ENCODE results near the gene PIK3CD.
A peak's percentile ranks its signal among the peaks of the same experiment; 100 is the strongest.

The PIK3CD gene

DNA sequence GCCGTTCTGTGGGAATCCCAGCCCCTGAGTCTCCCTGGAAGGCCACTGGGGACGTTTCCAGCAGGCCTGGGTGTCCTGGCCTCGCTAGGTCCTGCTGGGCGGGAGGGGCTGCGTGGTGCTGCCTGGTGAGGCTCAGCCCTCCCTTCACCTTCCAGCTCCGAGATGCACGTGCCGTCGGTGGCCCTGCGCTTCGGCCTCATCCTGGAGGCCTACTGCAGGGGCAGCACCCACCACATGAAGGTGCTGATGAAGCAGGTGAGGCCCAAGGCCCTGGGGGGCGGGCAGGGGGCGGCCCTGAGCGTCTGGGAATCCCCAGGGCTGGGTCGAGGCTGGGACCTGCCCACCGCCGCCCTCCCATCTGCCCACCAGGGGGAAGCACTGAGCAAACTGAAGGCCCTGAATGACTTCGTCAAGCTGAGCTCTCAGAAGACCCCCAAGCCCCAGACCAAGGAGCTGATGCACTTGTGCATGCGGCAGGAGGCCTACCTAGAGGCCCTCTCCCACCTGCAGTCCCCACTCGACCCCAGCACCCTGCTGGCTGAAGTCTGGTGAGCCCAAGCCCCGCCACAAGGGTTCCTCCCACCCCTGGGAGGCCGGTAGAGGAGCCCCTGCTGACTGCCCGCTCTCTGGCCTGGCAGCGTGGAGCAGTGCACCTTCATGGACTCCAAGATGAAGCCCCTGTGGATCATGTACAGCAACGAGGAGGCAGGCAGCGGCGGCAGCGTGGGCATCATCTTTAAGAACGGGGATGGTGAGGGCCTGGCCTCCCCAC, 70.3 kb downstream of the PIK3CD start:
- peak; percentile 70 for DNase-seq

DNA sequence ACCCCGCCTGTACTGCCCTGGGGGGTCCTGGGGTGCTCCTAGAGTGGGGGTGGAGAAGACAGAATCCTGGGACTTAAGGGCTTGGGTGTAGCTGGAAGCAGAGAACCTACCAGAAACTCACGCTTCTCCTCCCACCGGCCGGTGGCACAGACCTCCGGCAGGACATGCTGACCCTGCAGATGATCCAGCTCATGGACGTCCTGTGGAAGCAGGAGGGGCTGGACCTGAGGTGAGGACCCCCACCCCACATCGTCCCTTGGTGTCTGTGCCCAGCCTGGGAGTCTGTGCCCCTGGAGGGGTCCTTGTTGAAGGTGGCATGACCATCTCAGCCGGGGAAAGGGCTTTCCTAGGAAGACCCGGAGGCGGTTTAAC, 70.8 kb downstream of the PIK3CD start:
- DNase-seq, result no peak

DNA sequence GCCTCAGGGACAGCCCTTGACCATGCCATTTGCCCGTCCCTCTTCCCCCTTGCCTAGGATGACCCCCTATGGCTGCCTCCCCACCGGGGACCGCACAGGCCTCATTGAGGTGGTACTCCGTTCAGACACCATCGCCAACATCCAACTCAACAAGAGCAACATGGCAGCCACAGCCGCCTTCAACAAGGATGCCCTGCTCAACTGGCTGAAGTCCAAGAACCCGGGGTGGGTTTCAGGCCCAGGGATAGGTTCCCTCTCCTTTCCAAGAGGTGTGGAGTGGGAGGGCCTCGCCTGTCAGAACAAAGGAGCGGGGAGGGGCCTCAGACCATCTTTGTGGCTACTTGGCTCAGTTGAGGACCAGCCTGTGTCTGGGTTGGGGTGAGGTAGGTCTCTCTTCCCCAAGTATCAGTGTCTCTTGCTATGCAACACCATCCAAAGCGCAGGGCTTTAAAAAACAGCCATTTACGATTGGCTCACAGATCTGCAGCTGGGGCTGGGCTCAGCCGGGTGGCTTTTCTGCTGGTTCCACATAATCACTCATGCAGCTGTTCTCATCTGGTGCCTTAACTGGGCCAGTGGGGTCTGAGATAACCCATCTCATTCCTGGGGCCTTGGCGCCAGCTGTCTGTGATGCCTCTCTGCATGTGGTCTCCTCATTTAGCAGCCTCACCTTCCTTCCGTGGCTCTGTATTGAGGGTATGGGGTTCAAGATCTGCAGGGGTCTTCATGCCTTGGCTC, 71.7 kb downstream of the PIK3CD start:
- DNase-seq, result no peak

DNA sequence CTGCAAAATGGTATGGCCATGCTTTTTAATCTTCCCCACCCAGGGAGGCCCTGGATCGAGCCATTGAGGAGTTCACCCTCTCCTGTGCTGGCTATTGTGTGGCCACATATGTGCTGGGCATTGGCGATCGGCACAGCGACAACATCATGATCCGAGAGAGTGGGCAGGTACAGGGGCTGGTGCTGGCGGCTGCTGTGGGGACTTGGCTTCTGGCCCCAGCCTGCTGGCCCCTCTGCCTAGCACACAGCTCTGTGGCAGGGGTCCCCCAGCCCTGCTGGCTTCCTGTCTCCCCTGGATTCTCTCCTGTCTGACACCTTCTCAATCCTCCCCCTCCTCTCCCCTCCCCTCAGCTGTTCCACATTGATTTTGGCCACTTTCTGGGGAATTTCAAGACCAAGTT, 72.4 kb downstream of the PIK3CD start:
- DNase-seq, result no peak

DNA sequence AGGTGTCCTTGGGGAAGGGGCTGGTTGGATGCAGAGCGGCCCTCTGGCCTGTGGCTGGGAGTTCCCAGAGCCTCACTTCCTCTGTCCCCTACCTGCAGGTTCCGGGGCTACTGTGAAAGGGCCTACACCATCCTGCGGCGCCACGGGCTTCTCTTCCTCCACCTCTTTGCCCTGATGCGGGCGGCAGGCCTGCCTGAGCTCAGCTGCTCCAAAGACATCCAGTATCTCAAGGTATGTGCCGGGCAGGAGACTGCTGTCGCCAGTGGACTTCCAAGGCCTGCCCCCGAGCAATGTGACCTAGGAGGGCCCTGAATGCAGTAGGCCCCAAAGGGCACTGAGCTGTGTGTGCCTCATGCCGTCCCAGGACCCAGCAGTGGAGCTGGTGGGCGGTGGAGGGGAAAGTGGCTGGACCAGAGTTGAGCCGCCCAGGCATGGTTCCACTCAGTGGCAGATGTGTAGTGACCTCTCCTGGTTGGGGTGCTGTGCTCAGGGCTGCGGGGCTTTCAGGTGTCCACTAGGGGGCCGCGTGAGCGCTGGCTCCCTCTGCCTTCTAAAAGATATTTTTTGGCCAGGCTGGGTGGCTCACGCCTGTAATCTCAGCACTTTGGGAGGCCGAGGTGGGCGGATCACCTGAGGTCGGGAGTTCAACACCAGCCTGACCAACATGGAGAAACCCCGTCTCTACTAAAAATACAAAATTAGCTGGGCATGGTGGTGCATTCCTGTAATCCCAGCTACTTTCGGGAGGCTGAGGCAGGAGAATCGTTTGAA, 73.4 kb downstream of the PIK3CD start:
- DNase-seq, result peak; percentile 86

DNA sequence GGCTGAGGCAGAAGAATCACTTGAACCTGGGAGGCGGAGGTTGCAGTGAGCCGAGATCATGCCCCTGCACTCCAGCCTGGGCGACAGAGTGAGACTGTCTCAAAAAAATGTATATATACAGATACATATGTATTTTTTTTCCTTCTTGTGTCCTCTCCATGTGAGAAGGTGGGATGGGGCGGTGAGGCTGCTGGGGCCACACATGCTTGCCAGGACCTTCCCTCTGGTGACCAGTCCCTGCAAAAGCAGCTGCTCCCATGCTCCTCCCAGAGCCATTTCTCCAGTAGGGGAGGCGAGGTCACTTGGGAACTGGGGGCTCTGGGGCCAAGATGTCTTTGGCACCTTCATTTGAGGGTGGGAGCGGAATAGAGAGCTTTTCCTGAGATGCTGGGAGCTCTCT, 74.9 kb downstream of the PIK3CD start:
- DNase-seq, result no peak

DNA sequence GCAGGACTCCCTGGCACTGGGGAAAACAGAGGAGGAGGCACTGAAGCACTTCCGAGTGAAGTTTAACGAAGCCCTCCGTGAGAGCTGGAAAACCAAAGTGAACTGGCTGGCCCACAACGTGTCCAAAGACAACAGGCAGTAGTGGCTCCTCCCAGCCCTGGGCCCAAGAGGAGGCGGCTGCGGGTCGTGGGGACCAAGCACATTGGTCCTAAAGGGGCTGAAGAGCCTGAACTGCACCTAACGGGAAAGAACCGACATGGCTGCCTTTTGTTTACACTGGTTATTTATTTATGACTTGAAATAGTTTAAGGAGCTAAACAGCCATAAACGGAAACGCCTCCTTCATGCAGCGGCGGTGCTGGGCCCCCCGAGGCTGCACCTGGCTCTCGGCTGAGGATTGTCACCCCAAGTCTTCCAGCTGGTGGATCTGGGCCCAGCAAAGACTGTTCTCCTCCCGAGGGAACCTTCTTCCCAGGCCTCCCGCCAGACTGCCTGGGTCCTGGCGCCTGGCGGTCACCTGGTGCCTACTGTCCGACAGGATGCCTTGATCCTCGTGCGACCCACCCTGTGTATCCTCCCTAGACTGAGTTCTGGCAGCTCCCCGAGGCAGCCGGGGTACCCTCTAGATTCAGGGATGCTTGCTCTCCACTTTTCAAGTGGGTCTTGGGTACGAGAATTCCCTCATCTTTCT, 75.5 kb downstream of the PIK3CD start:
- DNase-seq, result peak; percentile 21

DNA sequence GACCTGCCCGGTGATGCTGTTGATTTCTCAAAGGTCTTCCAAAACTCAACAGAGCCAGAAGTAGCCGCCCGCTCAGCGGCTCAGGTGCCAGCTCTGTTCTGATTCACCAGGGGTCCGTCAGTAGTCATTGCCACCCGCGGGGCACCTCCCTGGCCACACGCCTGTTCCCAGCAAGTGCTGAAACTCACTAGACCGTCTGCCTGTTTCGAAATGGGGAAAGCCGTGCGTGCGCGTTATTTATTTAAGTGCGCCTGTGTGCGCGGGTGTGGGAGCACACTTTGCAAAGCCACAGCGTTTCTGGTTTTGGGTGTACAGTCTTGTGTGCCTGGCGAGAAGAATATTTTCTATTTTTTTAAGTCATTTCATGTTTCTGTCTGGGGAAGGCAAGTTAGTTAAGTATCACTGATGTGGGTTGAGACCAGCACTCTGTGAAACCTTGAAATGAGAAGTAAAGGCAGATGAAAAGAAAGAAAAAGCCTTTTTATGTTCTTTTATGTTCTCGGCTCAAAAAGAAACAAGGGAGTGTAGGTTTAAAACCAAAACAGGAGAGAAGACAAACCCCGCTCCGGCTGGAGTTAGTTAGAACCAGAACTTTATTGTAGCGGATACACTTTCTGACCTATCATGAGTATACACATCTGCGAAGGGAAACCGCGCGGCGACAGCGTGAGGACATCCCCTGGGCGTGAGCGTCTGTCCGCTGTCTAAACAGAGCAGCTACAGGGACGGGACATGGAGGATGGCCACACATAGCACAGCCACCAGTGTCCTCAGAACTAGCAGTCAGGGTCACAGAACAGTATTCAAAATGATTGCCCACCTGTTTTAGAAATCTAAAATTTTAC, 77.1 kb downstream of the PIK3CD start:
- DNase-seq, result no peak

DNA sequence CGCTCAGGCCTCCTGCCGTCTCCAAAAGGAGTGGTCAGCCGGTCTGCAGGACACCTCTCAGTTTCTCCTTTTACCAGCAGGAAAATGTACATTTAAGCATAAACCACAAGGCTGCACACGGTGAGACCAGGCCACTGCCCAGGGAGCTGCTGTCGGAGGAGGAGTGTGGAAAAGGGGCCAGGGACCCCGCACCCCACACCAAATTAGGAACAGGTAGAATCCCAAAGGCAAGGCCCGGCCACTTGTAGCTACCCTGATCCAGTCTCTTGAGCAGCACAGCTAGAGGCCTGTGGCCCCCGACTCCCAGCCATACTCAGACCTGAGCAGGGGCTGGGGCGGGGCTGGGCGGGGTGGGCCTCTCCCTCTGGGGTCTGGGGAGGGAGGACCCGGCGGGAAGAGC, 78.0 kb downstream of the PIK3CD start:
- DNase-seq, result no peak

DNA sequence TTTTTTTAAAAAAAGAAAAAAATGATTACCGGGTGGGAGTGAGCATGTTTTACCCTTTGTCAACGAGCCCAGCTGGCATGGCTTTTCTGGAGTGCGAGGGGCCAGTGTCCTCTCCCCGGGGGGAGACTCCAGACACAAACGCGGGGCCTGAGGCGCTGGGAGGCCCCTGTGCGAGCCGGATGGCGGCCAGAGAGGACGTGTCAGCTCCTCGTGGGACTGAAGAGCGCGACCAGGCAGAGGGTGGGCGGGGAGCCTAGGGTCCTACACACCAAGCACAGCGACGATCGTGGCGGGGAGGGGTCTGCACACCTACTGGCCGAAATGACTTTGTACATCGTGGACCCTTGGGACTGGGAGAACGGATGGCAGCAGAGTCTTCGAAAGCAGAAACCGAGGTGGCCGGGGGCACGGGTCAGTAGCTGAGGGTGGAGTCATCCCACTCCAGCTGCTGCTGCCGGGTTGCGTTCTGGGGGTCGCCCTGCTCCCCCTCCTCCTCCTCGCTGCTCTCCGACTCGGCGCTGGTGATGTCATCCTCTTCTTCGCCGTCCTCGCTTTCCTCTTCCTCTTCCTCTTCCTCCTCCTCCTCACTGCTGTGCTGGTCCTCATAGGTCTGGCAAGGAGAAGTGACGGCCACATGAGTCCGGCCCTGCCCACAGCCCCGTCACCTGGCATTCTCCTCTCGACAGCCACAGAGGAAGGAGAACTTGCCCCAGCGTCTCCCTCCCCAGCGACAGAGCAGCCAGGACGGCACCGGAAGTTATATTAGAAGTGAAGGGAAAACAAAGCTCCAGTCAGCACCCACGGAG, 78.8 kb downstream of the PIK3CD start:
- no peak for DNase-seq

DNA sequence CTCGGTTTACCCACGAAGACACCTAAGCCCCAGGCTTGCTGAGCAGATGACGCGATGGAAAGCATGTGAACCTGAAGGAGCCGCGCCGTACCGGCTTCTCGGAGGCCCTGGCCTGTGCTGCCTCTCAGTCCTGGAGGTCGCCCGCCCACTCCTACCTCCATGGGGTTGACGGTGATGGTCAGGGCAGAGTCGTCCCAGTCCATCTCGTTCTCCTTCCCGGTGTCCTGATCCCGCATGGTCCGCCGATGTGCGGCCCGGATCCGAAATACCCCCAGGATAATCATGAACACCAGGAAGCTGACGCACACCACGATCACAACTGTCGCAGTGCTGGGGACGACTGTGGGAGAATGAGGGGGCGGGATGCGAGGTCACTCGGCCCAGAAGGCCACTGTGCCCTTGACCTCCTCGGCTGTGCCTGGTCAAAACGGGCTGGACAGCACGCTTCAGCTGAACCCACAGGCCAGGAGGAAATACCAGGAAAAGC, 79.6 kb downstream of the PIK3CD start:
- no peak for DNase-seq

DNA sequence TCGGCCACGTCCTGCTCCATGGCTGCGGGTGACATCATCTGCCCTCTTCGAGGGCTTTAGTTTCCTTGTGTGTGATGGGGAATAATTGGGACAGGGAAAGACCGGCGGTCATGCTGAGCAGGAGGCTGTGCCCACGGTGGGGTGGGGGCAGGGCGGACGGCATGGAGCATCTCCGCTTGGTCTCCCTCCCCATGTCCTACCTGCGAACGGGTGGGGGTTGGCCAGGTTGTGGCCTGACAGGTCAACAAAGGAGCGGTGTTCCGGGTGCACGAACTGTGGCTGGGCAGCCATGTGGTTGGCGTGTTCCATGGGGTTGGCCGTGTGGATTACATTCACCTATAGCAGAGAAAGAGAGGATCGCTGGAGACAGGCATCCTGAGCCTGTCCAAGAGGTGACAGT, 80.0 kb downstream of the PIK3CD start:
- DNase-seq, result no peak

DNA sequence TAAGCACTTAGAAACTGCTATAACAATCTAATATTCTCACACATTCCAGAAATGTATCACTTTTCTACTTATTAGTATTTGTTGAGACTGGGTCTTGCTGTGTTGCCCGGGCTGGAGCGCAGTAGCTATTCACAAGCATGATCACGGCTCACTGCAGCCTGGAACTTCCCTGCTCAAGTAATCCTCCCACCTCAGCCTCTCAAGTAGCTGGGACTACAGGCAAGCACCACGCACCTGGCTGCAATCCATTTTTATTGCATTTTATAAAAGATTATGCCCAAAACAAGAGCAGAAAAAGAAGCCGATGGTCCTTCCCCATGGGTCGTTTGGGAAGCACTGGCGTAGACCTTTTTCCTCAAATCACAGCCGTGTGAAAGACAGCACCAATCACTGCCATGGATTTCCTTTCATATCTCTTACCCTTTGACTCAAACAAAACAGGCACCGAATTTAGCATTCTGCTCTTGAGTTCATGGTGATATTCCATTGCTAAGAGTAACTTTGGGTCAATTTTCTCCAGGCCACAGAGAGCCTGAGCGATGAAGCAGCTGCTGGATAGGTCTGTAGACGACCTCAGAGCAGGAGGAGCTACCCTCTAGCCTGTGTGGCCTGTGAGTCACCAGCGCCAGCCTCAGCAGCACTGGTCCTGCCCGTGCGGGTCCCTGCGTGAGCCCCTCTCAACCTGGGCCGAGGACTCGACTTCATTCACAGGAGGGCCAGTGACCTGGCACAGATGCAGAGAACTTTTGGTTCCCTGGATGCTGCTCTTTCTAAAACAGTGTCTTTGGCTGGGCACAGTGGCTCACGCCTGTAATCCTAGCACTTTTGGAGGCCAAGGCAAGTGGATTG, 80.8 kb downstream of the PIK3CD start:
- no peak for DNase-seq

DNA sequence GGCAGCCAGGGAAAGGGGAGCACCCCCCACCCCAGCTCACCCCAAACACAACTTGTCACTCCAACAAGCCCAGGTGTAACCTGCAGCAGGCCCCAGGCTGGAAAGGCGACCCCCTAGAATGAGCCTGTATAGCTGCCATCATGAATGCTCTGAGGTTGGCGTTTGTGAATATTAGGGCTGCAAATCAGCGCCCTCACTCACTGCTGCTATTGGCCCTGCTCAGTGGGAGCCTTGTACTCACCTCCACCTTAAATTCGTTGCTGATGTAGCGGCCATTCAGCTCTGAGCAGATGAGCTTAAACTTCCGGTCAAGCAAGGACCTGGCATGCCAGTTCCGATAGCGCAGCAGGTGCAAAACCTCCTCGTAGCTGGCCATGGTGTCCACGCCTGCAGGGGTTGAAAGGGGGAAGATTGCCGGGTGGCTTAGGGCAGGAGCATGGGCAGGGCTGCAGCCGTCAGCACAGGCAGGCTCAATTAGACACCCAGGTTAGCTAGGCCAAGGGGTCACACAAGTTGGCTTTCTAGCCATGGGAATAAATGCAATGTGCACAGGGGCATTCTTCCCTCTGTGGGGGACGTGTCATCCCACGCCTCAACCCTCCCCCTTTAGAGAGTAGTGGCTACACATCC, 81.7 kb downstream of the PIK3CD start:
- DNase-seq, result no peak

DNA sequence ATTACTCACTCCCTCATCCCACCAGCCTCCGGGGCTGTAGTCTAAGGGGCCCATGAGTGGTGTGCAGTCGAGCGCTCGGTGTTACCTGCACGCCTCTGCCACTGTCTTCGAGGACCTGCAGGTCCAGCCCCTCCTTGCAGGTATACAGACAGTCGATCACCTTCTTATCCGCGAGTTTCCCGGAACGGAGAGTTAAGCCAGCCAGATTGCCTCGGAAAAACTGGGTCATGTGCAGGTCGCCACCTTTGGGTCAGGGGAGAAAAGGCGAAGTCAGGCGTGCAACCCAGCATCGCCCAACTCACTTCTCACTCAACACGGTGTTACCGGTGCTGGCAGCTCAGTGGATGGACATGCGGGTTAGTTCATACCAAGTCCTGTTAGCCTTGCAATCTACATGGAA, 84.3 kb downstream of the PIK3CD start:
- DNase-seq, result no peak

DNA sequence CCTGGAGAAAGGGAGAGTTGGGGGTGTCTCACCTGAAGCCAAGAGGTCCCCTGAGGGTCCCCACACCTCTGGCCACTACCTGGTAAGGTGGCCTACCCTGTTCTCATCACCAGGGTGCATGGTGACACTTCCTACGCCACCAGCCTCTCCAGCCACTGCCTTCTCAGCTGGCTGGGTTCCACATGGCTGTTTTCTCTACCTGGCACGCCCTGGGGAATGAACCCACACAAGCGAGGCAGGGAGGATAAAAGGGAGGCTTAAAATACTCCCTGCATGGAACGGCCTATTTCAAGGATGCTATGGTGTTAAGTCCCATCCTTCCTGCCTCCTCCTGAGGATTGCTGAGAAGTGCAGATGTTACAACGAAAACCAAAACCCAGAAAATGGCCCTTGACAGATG, 84.7 kb downstream of the PIK3CD start:
- no peak for DNase-seq

DNA sequence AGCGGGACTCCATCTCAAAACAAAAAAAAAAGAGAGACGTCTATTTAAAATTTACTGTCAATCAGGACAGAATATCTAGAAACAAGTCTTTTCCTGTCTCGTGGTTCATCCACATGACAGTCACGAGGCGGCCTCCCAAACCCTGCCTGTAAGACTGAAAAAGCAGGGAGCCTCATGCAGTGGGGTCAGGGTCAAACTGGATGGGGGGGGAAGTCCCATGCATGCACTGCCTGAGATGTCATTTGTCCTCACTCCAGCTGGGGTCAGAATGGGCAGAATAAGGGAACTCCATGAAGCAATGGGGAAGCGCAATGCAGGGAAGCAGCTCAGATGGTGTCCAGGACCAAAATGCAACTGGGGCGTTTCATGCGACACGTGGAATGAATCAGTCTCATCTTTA, 85.5 kb downstream of the PIK3CD start:
- DNase-seq, result no peak

DNA sequence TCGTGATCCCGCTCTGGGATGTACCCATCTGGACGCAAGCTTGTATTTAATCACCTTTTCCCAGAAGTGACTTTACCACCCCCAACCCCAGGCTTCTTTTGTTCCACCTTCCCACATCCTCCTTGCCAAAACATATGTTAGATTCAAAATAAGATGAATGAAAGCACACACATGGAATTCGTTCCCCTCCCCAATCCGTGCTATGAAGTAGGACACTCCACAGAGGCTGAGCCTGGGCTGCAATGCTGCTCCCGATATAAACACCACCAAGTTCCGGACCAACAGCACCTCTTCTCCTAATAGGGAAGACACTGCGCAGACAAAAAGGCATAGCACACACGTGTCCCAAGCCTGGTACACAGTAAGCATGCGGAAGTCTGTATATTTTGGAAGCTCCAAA, 86.1 kb downstream of the PIK3CD start:
- DNase-seq, result no peak

DNA sequence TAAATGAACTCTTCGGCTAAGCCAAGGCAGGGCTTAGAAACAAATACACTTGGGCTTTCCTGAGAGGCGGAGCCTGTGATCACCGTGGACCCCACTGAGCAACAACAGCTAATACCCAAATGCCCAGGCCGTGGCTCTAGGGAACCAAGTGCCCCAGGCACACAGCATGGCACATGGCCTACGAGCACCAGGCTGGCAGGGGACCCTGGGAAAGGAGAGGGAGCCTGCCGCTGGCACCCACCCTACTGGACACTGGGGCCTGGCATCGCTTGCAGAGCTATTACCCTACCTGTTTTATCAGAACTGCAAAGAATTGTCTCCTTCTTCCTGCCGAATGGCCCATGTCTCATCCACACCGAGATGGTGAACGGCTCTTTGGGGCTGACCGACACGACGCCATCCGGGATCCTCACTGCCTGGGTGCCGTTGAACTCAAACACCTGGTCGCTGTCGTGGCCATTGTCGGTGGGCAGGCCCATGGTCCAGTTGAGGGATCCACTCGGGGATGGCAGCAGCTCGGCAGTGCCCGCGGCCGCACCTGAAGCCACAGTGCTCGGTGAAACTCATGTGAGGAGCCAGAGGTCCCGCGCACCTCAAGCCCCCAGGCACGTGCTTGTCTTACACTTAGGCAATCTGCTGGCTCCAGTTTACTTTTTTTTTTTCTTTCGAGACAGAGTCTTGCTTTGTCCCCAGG, 92.7 kb downstream of the PIK3CD start:
- DNase-seq, result no peak

All from NCI-H82 (cell line).